Measurements from ENCODE around the gene GNRH2. TPM values are rescaled to one million over a fixed set of nuclear protein-coding genes. Genes with fewer than 3 reads are reported as not detected.
"Not testable (repeated sequence)": the region's sequence is repeated elsewhere in the genome, so short reads cannot be mapped to it uniquely, and the experiment has no call there.

The GNRH2 gene, protein sequence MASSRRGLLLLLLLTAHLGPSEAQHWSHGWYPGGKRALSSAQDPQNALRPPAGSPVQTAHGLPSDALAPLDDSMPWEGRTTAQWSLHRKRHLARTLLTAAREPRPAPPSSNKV
- total RNA-seq (1 to 10 TPM; 1.5 to 1.9 TPM), polyA plus RNA-seq (not detected), total RNA-seq (0 to 0.86 (median 0.33) reads per million in 6 experiments)

DNA sequence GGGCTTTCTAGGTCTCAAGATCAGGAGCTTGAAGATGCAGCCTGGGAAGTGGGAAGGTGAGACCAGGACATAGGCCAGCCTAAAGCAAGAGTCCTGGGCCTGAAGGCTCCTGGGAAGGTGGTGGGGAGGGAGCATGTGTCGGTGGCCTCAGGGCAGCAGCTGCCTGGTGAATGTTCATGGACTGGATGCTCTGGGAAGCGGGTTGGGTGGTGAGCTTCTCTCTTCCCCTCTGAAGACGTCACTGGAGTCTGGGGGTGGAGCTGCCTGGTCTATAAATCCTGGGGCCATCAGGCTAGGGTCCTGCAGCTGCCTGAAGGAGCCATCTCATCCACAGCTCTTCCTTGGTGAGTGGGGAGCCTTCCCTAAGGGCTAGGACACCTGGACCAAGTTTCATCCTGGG lies at the start of gene GNRH2:
TSS of gene GNRH2 (plus strand) at position 301 of the 400 bp plus-strand sequence. CDS start 793 bp downstream, outside the sequence.
- Mint-ChIP-seq H3K4me1 (peaks cover 18 to 24% (median 21%) of the 10 kb centered on the region in 4 donors), H3K36me3 (peaks cover 0 to 32% (median 2%) of the 10 kb centered on the region in 3 donors), H3K27ac (peak within 1 kb of the TSS; percentile 9 to 86 (median 57)), H3K9me3 (no peaks in the 10 kb centered on the region), H3K4me3 (peak within 1 kb of the TSS in 7 of 10 donors; percentile 9 to 88 (median 48)), H3K27me3 (no peaks in the 10 kb centered on the region)
- no peak for ATAC-seq
- no peak for DNase-seq
- POLR2A ChIA-PET, result interaction anchor here (0.6 kb wide), 1 partner anchor 175 kb away, joined by 3 read pairs; no protein-coding TSS in a partner anchor

DNA sequence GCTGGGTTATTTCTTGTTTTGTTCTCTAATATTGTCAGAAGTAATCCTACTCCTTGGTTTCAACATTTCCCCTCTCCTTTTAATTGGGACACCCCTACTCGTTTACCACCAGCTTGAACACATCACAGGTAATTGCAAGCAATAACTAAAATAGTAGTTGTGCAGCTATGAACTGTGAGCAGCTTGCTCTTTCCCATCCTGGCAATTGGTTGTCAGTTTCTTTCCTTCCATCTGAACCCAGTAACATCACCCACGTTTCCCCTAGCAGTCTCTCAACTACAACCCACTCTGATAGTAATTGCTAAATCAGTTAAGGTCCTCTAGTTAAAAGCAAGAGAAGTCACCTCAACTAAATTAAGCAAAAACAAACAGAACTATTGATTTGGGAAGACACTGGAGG lies 47.6 kb upstream of the GNRH2 start:
- H3K27ac Mint-ChIP-seq, result peak overlapping the region in 2 of 10 donors; percentile 50 to 80
- DNase-seq (no peak), ATAC-seq (no peak)
- peaks cover 0 to 2% (median under 1%) of the 10 kb centered on the region in 4 donors for H3K4me1 Mint-ChIP-seq
- H3K27me3 Mint-ChIP-seq, result no peaks in the 10 kb centered on the region
- POLR2A ChIA-PET, result no interaction called here
- H3K9me3 Mint-ChIP-seq, result no peaks in the 10 kb centered on the region
- H3K36me3 Mint-ChIP-seq, result peaks cover 0 to 69% (median 12%) of the 10 kb centered on the region in 3 donors
- no peak overlapping the region for H3K4me3 Mint-ChIP-seq

DNA sequence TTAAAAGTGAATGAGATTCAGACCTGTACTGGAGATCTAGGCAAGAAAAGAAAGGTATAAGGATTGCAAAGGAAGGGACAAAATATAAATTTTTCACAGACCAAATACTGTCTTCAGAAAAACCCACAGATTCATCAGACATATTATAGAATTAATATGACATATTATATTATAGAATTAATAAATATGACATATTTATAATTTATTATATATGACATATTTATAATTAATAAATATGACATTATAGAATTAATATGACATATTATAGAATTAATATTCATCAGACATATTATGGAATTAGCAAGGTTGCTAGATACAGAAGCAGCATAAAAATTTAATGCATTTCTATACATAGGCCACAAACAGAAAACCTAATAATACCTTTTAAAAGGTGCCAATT lies 44.7 kb upstream of the GNRH2 start:
- H3K4me3 Mint-ChIP-seq, result no peak overlapping the region
- no peaks in the 10 kb centered on the region for H3K27me3 Mint-ChIP-seq
- POLR2A ChIA-PET, result no interaction called here
- H3K9me3 Mint-ChIP-seq, result no peaks in the 10 kb centered on the region
- peak overlapping the region in 2 of 10 donors; percentile 2 to 53 for H3K27ac Mint-ChIP-seq
- peaks cover 0 to 52% (median 2%) of the 10 kb centered on the region in 3 donors for H3K36me3 Mint-ChIP-seq
- H3K4me1 Mint-ChIP-seq, result peaks cover 0 to 4% (median 2%) of the 10 kb centered on the region in 4 donors
- no peak for DNase-seq
- no peak for ATAC-seq

DNA sequence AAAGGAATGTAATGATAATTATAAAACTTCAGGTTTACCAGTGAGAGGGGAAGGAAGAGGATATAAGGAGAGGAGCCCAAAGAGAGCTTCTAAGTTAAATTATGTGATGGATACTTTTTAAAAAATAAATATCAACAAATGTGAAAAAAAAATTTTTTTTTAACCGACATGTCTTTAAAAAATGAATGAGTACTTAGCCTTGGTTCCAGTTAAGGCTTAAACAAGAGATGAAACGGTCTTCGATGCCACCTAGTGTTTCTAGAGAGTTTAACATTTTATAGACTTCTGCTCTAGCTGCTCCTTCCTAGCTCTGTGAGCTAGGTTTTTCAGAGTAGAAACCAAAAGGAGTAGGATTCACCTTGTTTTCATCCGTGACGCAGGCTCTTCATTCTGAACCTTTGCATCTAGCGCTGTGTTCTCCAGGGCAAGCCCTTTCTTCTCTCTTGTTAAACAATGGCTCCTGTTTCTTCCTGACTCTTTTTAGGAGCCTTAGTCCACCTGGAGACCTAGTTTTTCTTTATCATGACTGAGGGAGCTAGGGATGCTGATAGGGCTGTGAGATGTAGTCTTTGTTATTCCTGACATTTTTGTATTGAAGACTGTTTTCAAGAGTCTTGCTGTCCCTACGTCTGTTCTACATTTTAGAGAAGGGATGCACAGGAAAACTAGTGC lies 42.4 kb upstream of the GNRH2 start:
- no peak overlapping the region for H3K4me3 Mint-ChIP-seq
- H3K27me3 Mint-ChIP-seq, result no peaks in the 10 kb centered on the region
- peak overlapping the region in 2 of 10 donors; percentile 21 to 27 for H3K27ac Mint-ChIP-seq
- H3K4me1 Mint-ChIP-seq, result peaks cover 0 to 4% (median 2%) of the 10 kb centered on the region in 4 donors
- POLR2A ChIA-PET, result interaction anchor here (0.8 kb wide), 1 partner anchor 287 kb away, joined by 3 read pairs; no protein-coding TSS in a partner anchor
- H3K9me3 Mint-ChIP-seq, result no peaks in the 10 kb centered on the region
- H3K36me3 Mint-ChIP-seq, result peaks cover 0 to 50% (median 2%) of the 10 kb centered on the region in 3 donors
- DNase-seq, result peak in 4 of 10 donors; percentile 8 to 64 (median 47)
- ATAC-seq, result peak; percentile 65 to 73

DNA sequence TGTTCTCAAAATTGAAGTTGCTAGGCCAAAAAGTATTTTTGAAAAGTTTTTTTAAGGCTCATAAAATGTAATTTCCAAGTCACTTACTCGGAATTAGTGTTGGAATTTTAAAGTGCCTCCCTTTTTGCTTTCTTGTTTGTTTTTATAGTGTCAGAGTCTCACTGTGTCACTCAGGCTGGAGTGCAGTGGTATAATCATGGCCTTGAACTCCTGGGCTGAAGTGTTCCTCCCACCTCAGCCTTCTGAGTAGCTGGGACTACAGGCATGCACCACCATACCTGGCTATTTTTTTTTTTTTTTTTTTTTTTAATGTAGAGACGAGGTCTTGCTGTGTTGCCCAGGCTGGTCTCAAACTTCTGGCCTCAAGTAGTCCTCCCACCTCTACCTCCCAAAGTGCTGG lies 40.0 kb upstream of the GNRH2 start:
- H3K27ac Mint-ChIP-seq, result no peak overlapping the region
- POLR2A ChIA-PET, result no interaction called here
- H3K4me3 Mint-ChIP-seq, result no peak overlapping the region

DNA sequence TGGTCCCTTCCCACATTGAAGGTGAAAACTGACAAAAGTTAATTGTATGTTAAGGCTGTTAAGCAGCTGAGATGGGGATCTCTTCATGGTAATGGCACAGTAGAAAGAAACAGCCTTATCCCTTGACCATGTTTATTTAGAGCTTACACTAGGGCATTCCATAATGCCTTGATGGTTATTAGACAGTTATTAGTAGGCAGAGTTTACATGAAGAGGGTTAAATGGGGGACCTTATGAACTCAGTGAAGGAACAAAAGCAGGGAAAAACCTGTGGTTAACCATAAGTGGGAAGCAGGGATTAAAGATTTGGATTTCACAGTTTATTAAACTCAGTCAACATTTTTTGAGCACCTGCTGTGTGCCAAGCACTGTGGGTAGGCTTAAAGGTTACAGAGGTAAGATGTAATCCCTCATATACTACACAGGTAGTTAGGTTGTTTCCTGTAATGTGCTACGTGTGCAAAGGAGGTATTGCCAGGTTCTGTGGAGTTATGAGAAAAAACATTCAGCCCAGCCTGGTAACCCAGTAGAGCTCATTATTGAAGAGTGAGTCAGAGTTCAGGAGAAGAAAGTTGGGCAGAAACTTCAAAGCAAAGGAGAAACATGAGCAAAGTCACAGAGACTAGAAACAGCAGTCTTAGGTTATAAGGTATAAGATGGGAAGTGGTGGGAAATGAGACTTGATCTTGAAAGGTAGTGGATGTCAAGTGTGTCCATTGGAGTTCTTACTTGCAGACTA lies 32.3 kb upstream of the GNRH2 start:
- Mint-ChIP-seq H3K27me3 (no peaks in the 10 kb centered on the region), H3K4me1 (peaks cover 0 to 3% (median 1%) of the 10 kb centered on the region in 4 donors), H3K36me3 (peaks cover 14 to 56% (median 14%) of the 10 kb centered on the region in 3 donors), H3K27ac (peak overlapping the region in 3 of 10 donors; percentile 1 to 84 (median 6)), H3K4me3 (no peak overlapping the region), H3K9me3 (no peaks in the 10 kb centered on the region)
- ATAC-seq, result no peak
- POLR2A ChIA-PET, result no interaction called here
- DNase-seq, result no peak

More for the DNA sequence above, 40.0 kb upstream of the GNRH2 start:
- peaks cover 0 to 4% (median under 1%) of the 10 kb centered on the region in 4 donors for H3K4me1 Mint-ChIP-seq
- peaks cover 2 to 55% (median 5%) of the 10 kb centered on the region in 3 donors for H3K36me3 Mint-ChIP-seq
- no peaks in the 10 kb centered on the region for H3K27me3 Mint-ChIP-seq
- ATAC-seq (no peak), DNase-seq (no peak)
- no peaks in the 10 kb centered on the region for H3K9me3 Mint-ChIP-seq

DNA sequence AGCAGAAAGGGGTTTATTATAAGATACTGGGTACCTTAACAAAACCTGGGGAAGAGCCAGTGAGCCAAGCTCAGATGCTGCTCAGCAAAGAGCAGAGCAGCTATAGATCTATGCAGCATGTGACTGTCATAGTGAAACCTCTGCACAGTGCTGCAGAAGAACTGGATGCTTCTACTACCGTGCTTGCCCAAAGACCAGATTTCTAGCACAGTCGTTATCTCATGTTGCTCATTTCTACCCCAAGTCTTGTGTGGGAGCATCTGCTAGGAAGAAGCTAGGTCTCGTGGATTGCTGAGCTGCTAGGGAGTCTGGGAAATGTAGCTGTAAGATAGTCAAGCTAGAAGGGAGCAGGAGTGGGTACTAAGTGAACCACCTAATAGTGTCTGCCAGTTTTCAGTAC lies 31.7 kb upstream of the GNRH2 start:
- DNase-seq (no peak), ATAC-seq (no peak)
- no peak overlapping the region for H3K4me3 Mint-ChIP-seq
- H3K27me3 Mint-ChIP-seq, result no peaks in the 10 kb centered on the region
- no peaks in the 10 kb centered on the region for H3K9me3 Mint-ChIP-seq
- H3K27ac Mint-ChIP-seq, result peak overlapping the region in 2 of 10 donors; percentile 45 to 84
- POLR2A ChIA-PET, result no interaction called here
- peaks cover 0 to 3% (median 1%) of the 10 kb centered on the region in 4 donors for H3K4me1 Mint-ChIP-seq
- H3K36me3 Mint-ChIP-seq, result peaks cover 14 to 59% (median 15%) of the 10 kb centered on the region in 3 donors

DNA sequence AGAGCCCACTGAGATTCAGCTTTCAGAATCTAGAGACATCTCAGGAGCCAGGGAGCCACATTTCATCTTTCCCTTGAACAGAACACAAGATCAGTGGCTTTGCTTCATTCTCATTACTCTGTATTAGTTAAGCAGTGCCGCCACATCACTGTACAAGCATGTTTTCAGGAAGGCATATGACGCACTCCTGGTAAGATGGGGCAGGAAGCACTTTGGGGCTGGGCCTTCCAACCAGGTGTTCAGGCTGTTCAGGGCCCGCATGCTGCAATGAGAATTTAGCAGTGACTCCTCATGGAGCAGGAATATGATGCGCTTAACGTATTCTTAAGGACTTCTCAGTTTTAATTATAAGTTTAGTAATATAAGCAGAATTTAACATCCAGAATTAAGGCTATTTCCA lies 29.7 kb upstream of the GNRH2 start:
- POLR2A ChIA-PET, result interaction anchor here (0.5 kb wide), 1 partner anchor 27 kb away, joined by 4 read pairs; no protein-coding TSS in a partner anchor
- Mint-ChIP-seq H3K27ac (peak overlapping the region in 1 of 10 donors; percentile 58), H3K9me3 (no peaks in the 10 kb centered on the region), H3K4me1 (peaks cover 0 to 3% (median 1%) of the 10 kb centered on the region in 4 donors), H3K27me3 (no peaks in the 10 kb centered on the region), H3K36me3 (peaks cover 9 to 55% (median 17%) of the 10 kb centered on the region in 3 donors), H3K4me3 (no peak overlapping the region)
- ATAC-seq, result no peak
- DNase-seq, result no peak

DNA sequence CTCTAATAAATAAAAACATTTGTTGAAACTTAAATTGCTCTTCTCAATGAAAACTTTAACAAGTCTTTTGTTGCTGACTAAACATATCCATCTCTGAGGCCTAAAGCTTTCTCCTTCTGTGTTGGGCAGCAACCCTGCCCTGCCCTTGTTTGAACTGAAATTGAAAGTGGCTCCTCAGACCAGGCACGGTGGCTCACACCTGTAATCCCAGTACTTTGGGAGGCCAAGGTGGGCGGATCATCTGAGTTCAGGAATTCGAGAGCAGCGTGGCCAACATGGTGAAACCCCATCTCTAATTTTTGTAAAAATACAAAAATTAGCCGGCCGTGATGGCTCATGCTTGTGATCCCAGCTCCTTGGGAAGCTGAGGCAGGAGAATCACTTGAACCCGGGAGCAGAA lies 29.2 kb upstream of the GNRH2 start:
- Mint-ChIP-seq H3K4me3 (no peak overlapping the region), H3K27me3 (no peaks in the 10 kb centered on the region), H3K4me1 (peaks cover 0 to 3% (median 0%) of the 10 kb centered on the region in 4 donors), H3K27ac (peak overlapping the region in 1 of 10 donors; percentile 33), H3K36me3 (peaks cover 5 to 51% (median 14%) of the 10 kb centered on the region in 3 donors), H3K9me3 (no peaks in the 10 kb centered on the region)
- POLR2A ChIA-PET, result no interaction called here
- no peak for ATAC-seq
- no peak for DNase-seq

DNA sequence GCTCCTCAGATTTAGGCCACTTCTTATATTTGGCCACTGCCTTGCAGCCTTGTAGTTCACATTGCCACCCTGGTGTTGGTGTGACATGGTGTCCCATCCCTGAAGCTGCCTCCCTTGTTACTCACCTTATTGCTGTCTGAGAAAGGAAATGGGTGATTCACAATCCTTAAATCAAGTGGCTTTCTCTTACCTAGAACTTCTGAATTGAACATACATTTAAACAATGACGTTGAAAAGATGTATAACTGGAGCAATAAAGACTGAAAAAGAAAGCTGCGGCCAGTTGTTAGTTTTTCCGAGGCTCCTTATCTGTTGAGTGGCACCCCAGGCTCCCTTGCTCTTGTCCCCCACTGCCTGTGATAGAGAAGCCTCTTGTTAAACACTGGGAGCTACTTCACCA lies 28.8 kb upstream of the GNRH2 start:
- no peak for DNase-seq
- no peaks in the 10 kb centered on the region for H3K27me3 Mint-ChIP-seq
- ATAC-seq, result no peak
- H3K9me3 Mint-ChIP-seq, result no peaks in the 10 kb centered on the region
- H3K36me3 Mint-ChIP-seq, result peaks cover under 1 to 50% (median 9%) of the 10 kb centered on the region in 3 donors
- H3K27ac Mint-ChIP-seq, result peak overlapping the region in 2 of 10 donors; percentile 9 to 83
- peaks cover 0 to 3% (median 0%) of the 10 kb centered on the region in 4 donors for H3K4me1 Mint-ChIP-seq
- H3K4me3 Mint-ChIP-seq, result no peak overlapping the region
- POLR2A ChIA-PET, result interaction anchor here (0.6 kb wide), 1 partner anchor 142 kb away, joined by 5 read pairs; no protein-coding TSS in a partner anchor

DNA sequence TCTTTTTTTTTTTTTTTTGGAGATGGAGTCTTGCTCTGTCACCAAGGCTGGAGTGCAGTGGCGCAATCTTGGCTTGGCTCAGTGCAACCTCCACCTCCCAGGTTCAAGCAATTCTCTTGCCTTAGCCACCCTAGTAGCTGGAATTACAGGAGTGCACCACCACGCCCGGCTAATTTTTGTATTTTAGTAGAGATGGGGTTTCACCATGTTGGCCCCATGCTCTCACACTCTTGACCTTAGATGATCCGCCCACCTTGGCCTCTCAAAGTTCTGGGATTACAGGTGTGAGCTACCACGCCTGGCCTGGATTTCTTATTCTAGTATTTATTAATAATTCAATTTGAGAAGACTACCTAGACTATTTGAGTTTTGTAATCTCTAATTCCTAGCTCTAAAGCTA lies 28.1 kb upstream of the GNRH2 start:
- H3K9me3 Mint-ChIP-seq, H3K27me3 Mint-ChIP-seq, H3K4me1 Mint-ChIP-seq, H3K4me3 Mint-ChIP-seq, DNase-seq, ATAC-seq: not testable (repeated sequence)
- Mint-ChIP-seq H3K27ac (peak overlapping the region in 2 of 10 donors; percentile 69 to 83), H3K36me3 (peaks cover 0 to 45% (median 9%) of the 10 kb centered on the region in 3 donors)
- POLR2A ChIA-PET, result interaction anchor here (0.6 kb wide), 1 partner anchor 141 kb away, joined by 5 read pairs; no protein-coding TSS in a partner anchor

DNA sequence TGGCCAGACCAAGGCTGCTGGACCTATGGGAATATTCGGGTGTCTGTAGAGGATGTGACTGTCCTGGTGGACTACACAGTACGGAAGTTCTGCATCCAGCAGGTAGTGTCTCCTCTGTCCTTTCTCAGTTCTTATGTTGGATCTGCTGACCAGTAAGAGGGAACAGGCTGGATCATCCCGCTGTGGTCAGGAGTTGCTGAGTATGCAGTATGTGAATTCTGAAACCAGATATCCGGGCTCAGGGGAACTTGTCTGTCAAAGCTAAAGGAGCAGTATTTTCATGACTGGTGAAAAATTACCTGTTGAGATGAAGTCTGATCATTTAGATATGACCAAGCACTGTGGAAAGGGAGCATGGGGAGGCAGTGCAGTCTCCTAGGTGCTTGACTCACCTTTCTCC lies 22.1 kb upstream of the GNRH2 start:
- Mint-ChIP-seq H3K4me1 (no peaks in the 10 kb centered on the region), H3K9me3 (no peaks in the 10 kb centered on the region), H3K36me3 (peaks cover 0 to 78% (median 17%) of the 10 kb centered on the region in 3 donors), H3K27me3 (no peaks in the 10 kb centered on the region), H3K4me3 (no peak overlapping the region), H3K27ac (peak overlapping the region in 5 of 10 donors; percentile 3 to 65 (median 28))
- no peak for DNase-seq
- POLR2A ChIA-PET, result interaction anchor here (0.5 to 0.9 kb wide), 2 partner anchors 14 to 857 kb away, joined by 3 to 4 read pairs; no protein-coding TSS in a partner anchor
- ATAC-seq, result no peak

Data from naive thymus-derived CD8-positive, alpha-beta T cell (primary cell).